ENCODE measurements around the gene ZCCHC17.

DNA sequence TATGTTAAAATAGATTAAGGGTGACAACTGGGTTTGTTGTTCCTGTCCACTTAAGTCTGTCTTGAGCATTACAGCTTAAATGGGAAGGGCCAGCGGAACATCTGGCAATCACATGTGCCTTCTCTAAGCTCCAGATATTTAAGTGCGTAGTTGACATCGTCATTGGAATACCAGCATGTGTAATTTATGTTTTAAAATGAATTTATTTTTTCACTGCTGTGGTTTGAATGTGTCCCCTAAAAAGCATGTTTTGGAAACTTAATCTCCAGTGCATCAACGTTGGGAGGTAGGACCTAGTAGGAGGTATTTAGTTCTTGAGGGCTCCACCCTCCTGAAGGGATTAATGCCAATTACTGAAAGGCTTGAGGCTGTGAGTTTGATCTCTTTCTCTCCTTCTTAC lies 13.4 kb downstream of the ZCCHC17 start:
- no peak for TF ChIP-seq CTCF (IDR thresholded peaks at IDR 0.05; ENCODE audit: poor library complexity)
- TF ChIP-seq EZH2 (IDR thresholded peaks at IDR 0.05; ENCODE audit: borderline replicate concordance), result no peak
- TF ChIP-seq EZH2phosphoT487 (IDR thresholded peaks at IDR 0.05; ENCODE audit: low read depth, severe bottlenecking, unreplicated experiment), result no peak
